Cardiac muscle cell (in vitro differentiated cells and primary cell): Measurements from ENCODE around the gene RNF217. TPM values are rescaled to one million over a fixed set of nuclear protein-coding genes. Genes with fewer than 3 reads are reported as not detected.
"Not testable (repeated sequence)": the region's sequence is repeated elsewhere in the genome, so short reads cannot be mapped to it uniquely, and the experiment has no call there.

Experiments
- DNase-seq, 2 donors: peaks; one replicate each; pipeline versions ENCODE4 v3.0.0 to v3.0.0-alpha.2; 2010 to 2017; ENCODE audit warnings: low read depth in 1 of 2, low spot score in 1 of 2
- H3K27ac ChIP-seq: fragments of 200-600 bp; sonication (generic); 2 replicates; pipeline ENCODE4 v1.5.1; 2016
- H3K27me3 ChIP-seq: fragments of 200-600 bp; sonication (generic); 2 replicates; pipeline ENCODE4 v1.6.0; 2016; ENCODE audit warnings: control low read depth
- H3K36me3 ChIP-seq: fragments of 200-600 bp; sonication (generic); 2 replicates; pipeline ENCODE4 v1.5.1; 2016; ENCODE audit warnings: control low read depth
- H3K4me1 ChIP-seq: fragments of 200-600 bp; sonication (generic); 2 replicates; pipeline ENCODE4 v1.8.1; 2017; ENCODE audit warnings: low read depth, mild to moderate bottlenecking, mixed run types
- H3K4me3 ChIP-seq: fragments of 200-600 bp; sonication (generic); 2 replicates; pipeline ENCODE4 v1.5.1; 2016; ENCODE audit warnings: mild to moderate bottlenecking
- H3K9me3 ChIP-seq: fragments of 200-600 bp; sonication (generic); 2 replicates; pipeline ENCODE4 v1.5.1; 2017; ENCODE audit warnings: low read depth, mild to moderate bottlenecking, control low read depth
- CTCF ChIP-seq: IDR thresholded peaks from 2 replicates; pipeline ENCODE4 v1.5.1; 2012; ENCODE audit warnings: low read depth, mild to moderate bottlenecking, low read length
- polyA plus RNA-seq: library from polyadenylated mRNA; unstranded; fragments of >200 nt; fragmentation: Nextera tagmentation; extraction: Ambion mirVana; gene quantifications from 2 replicates; pipeline ENCODE4 v1.2.1, GENCODE V29; 2016
- total RNA-seq: library from RNA; depleted of rRNA; stranded (reverse); fragments of >200 nt; gene quantifications from 2 replicates; pipeline ENCODE4 v1.2.3, GENCODE V29; 2016

The RNF217 gene
- 20.6 and 27.1 TPM in 2 replicates for total RNA-seq
- polyA plus RNA-seq, result 9.4 and 13.2 TPM in 2 replicates

- H3K4me1 ChIP-seq, result peaks cover 21% of the 10 kb centered on the region
- no peak for TF ChIP-seq CTCF
- peak within 1 kb of the TSS; percentile 60 for H3K4me3 ChIP-seq
- no peaks in the 10 kb centered on the region for H3K36me3 ChIP-seq
- peak; percentile 81 to 83 for DNase-seq
- H3K27ac ChIP-seq, result peak within 1 kb of the TSS; percentile 79
- H3K9me3 ChIP-seq, result no peaks in the 10 kb centered on the region
- no peaks in the 10 kb centered on the region for H3K27me3 ChIP-seq
These were observed at the start of gene RNF217 for GRCh38 chr6:124961777-124962638. RNF217 (plus strand) TSS chr6:124962437; CDS start chr6:124962545, 108 bp downstream.

- TF ChIP-seq CTCF, result no peak
- no peaks in the 10 kb centered on the region for H3K36me3 ChIP-seq
- no peak for DNase-seq
- no peaks in the 10 kb centered on the region for H3K4me1 ChIP-seq
- H3K27me3 ChIP-seq, result no peaks in the 10 kb centered on the region
- no peak overlapping the region for H3K27ac ChIP-seq
- no peaks in the 10 kb centered on the region for H3K9me3 ChIP-seq
- H3K4me3 ChIP-seq, result no peak overlapping the region
These were observed 49.2 kb upstream of the RNF217 start for GRCh38 chr6:124913056-124913455.

GRCh38 chr6:124917769-124918168 is 44.5 kb upstream of the RNF217 start:
- Histone ChIP-seq H3K27me3 (no peaks in the 10 kb centered on the region), H3K27ac (no peak overlapping the region), H3K9me3 (no peaks in the 10 kb centered on the region), H3K4me1 (no peaks in the 10 kb centered on the region), H3K36me3 (no peaks in the 10 kb centered on the region), H3K4me3 (no peak overlapping the region)
- no peak for DNase-seq
- no peak for TF ChIP-seq CTCF

- not testable (repeated sequence) for H3K36me3 ChIP-seq
These were observed 42.5 kb upstream of the RNF217 start for GRCh38 chr6:124919703-124920102.

GRCh38 chr6:124924333-124924759 is 37.9 kb upstream of the RNF217 start:
- Histone ChIP-seq H3K27me3 (no peaks in the 10 kb centered on the region), H3K4me1 (no peaks in the 10 kb centered on the region), H3K27ac (no peak overlapping the region), H3K4me3 (no peak overlapping the region), H3K9me3 (no peaks in the 10 kb centered on the region), H3K36me3 (no peaks in the 10 kb centered on the region)
- peak in 1 of 2 donors; percentile 11 for DNase-seq
- no peak for TF ChIP-seq CTCF

More at GRCh38 chr6:124919703-124920102, 42.5 kb upstream of the RNF217 start:
- not testable (repeated sequence) for H3K4me1 ChIP-seq, DNase-seq, H3K27me3 ChIP-seq, H3K27ac ChIP-seq, H3K9me3 ChIP-seq, H3K4me3 ChIP-seq

- no peaks in the 10 kb centered on the region for H3K27me3 ChIP-seq
- no peak for TF ChIP-seq CTCF
- no peak overlapping the region for H3K4me3 ChIP-seq
- no peak for DNase-seq
- no peaks in the 10 kb centered on the region for H3K4me1 ChIP-seq
- no peak overlapping the region for H3K27ac ChIP-seq
- H3K36me3 ChIP-seq, result no peaks in the 10 kb centered on the region
- no peaks in the 10 kb centered on the region for H3K9me3 ChIP-seq
These were observed 35.8 kb upstream of the RNF217 start for GRCh38 chr6:124926435-124926834.
